Osteocyte (in vitro differentiated cells): ENCODE results near the gene FAM217A. TPM values are rescaled to one million over a fixed set of nuclear protein-coding genes. Genes with fewer than 3 reads are reported as not detected.

Source experiments
- DNase-seq: peaks from one replicate; pipeline ENCODE4 v3.0.0; 2021; ENCODE audit warnings: mixed read lengths; ENCODE audit not compliant: unreplicated experiment; ENCODE audit errors: extremely low spot score
- H3K27ac Mint-ChIP-seq: one replicate; pipeline ENCODE4 v1.8.0; 2021; ENCODE audit warnings: mild to moderate bottlenecking, mixed read lengths; ENCODE audit not compliant: unreplicated experiment
- H3K27me3 Mint-ChIP-seq: one replicate; pipeline ENCODE4 v1.8.0; 2021; ENCODE audit warnings: mixed read lengths; ENCODE audit not compliant: unreplicated experiment
- H3K36me3 Mint-ChIP-seq: one replicate; pipeline ENCODE4 v1.8.0; 2021; ENCODE audit warnings: mixed read lengths; ENCODE audit not compliant: unreplicated experiment
- H3K4me1 Mint-ChIP-seq: one replicate; pipeline ENCODE4 v1.8.0; 2021; ENCODE audit warnings: mixed read lengths; ENCODE audit not compliant: unreplicated experiment
- H3K4me3 Mint-ChIP-seq: one replicate; pipeline ENCODE4 v1.8.0; 2021; ENCODE audit warnings: mild to moderate bottlenecking, moderate library complexity, mixed read lengths; ENCODE audit not compliant: unreplicated experiment
- H3K9me3 Mint-ChIP-seq: one replicate; pipeline ENCODE4 v1.8.0; 2021; ENCODE audit warnings: mixed read lengths; ENCODE audit not compliant: unreplicated experiment
- CTCF ChIP-seq: fragments of 200-600 bp; sonication (generic); IDR thresholded peaks from 2 replicates; pipeline ENCODE4 v1.5.0; 2021; ENCODE audit warnings: antibody characterized with exemption, mild to moderate bottlenecking, moderate library complexity
- total RNA-seq: library from RNA; stranded (reverse); gene quantifications from 2 replicates; pipeline ENCODE4 v1.2.1, GENCODE V29; 2021

FAM217A gene
- total RNA-seq, 1 donor from 2014 or later, result not detected

GRCh38 chr6:4031442-4031841 is 47.5 kb downstream of the FAM217A start:
- no peak overlapping the region for H3K4me3 Mint-ChIP-seq
- H3K36me3 Mint-ChIP-seq, result peaks cover 26% of the 10 kb centered on the region
- no peak for DNase-seq
- H3K27ac Mint-ChIP-seq, result no peak overlapping the region
- no peaks in the 10 kb centered on the region for H3K27me3 Mint-ChIP-seq
- no peaks in the 10 kb centered on the region for H3K9me3 Mint-ChIP-seq
- TF ChIP-seq CTCF, result no peak
- peaks cover 17% of the 10 kb centered on the region for H3K4me1 Mint-ChIP-seq

- Mint-ChIP-seq H3K9me3 (no peaks in the 10 kb centered on the region), H3K4me3 (no peak overlapping the region), H3K27ac (no peak overlapping the region), H3K36me3 (peaks cover 25% of the 10 kb centered on the region), H3K27me3 (no peaks in the 10 kb centered on the region), H3K4me1 (peaks cover 18% of the 10 kb centered on the region)
- TF ChIP-seq CTCF, result no peak
- no peak for DNase-seq
Observed at GRCh38 chr6:4030669-4031068, 48.3 kb downstream of the FAM217A start.

- H3K4me1 Mint-ChIP-seq, result peaks cover 22% of the 10 kb centered on the region
- H3K27ac Mint-ChIP-seq, result no peak overlapping the region
- H3K27me3 Mint-ChIP-seq, result no peaks in the 10 kb centered on the region
- H3K4me3 Mint-ChIP-seq, result no peak overlapping the region
- H3K36me3 Mint-ChIP-seq, result peaks cover 23% of the 10 kb centered on the region
- no peak for DNase-seq
- no peak for TF ChIP-seq CTCF
- no peaks in the 10 kb centered on the region for H3K9me3 Mint-ChIP-seq
Observed at GRCh38 chr6:4029687-4030086, 49.2 kb downstream of the FAM217A start.

GRCh38 chr6:4028051-4028450 is 50.9 kb downstream of the FAM217A start:
- Mint-ChIP-seq H3K9me3 (no peaks in the 10 kb centered on the region), H3K4me1 (peaks cover 25% of the 10 kb centered on the region), H3K27me3 (no peaks in the 10 kb centered on the region), H3K4me3 (no peak overlapping the region), H3K36me3 (peaks cover 23% of the 10 kb centered on the region), H3K27ac (no peak overlapping the region)
- no peak for DNase-seq
- no peak for TF ChIP-seq CTCF

- H3K4me1 Mint-ChIP-seq, result peaks cover 35% of the 10 kb centered on the region
- peaks cover 9% of the 10 kb centered on the region for H3K36me3 Mint-ChIP-seq
- H3K9me3 Mint-ChIP-seq, result no peaks in the 10 kb centered on the region
- DNase-seq, result no peak
- no peak overlapping the region for H3K27ac Mint-ChIP-seq
- TF ChIP-seq CTCF, result no peak
- H3K27me3 Mint-ChIP-seq, result no peaks in the 10 kb centered on the region
- no peak overlapping the region for H3K4me3 Mint-ChIP-seq
Observed at GRCh38 chr6:4025681-4026080, 53.3 kb downstream of the FAM217A start.
